Measurements from ENCODE around the gene OPCML.

OPCML gene

GRCh38 chr11:132504501-132505041 is 1027.7 kb downstream of the OPCML start:
- no peak for DNase-seq

GRCh38 chr11:132501356-132501755 is 1030.9 kb downstream of the OPCML start:
- DNase-seq = no peak

GRCh38 chr11:132499661-132500060 is 1032.6 kb downstream of the OPCML start:
- no peak for DNase-seq

- DNase-seq = no peak
These were observed 1036.0 kb downstream of the OPCML start for GRCh38 chr11:132496341-132496740.

- no peak for DNase-seq
These were observed 1038.5 kb downstream of the OPCML start for GRCh38 chr11:132493801-132494200.

GRCh38 chr11:132490978-132491377 is 1041.3 kb downstream of the OPCML start:
- no peak for DNase-seq

- no peak for DNase-seq
These were observed 1046.2 kb downstream of the OPCML start for GRCh38 chr11:132486060-132486459.

- no peak for DNase-seq
These were observed 1057.3 kb downstream of the OPCML start for GRCh38 chr11:132475026-132475425.

GRCh38 chr11:132472411-132473172 is 1059.7 kb downstream of the OPCML start:
- DNase-seq = no peak

- no peak for DNase-seq
These were observed 1060.8 kb downstream of the OPCML start for GRCh38 chr11:132471466-132471865.

GRCh38 chr11:132466983-132467382 is 1065.3 kb downstream of the OPCML start:
- no peak for DNase-seq

- no peak for DNase-seq
These were observed 1067.4 kb downstream of the OPCML start for GRCh38 chr11:132464939-132465338.

- no peak for DNase-seq
These were observed 1068.3 kb downstream of the OPCML start for GRCh38 chr11:132464003-132464342.

GRCh38 chr11:132463295-132464002 is 1068.9 kb downstream of the OPCML start:
- DNase-seq = no peak

- DNase-seq = no peak
These were observed 1072.6 kb downstream of the OPCML start for GRCh38 chr11:132459736-132460135.

GRCh38 chr11:132457445-132457844 is 1074.9 kb downstream of the OPCML start:
- DNase-seq = no peak

- DNase-seq = no peak
These were observed 1075.5 kb downstream of the OPCML start for GRCh38 chr11:132456751-132457328.

- no peak for DNase-seq
These were observed 1077.3 kb downstream of the OPCML start for GRCh38 chr11:132455044-132455443.

- no peak for DNase-seq
These were observed 1078.9 kb downstream of the OPCML start for GRCh38 chr11:132453406-132453805.

- no peak for DNase-seq
These were observed 1079.7 kb downstream of the OPCML start for GRCh38 chr11:132452616-132453015.

GRCh38 chr11:132451942-132452601 is 1080.2 kb downstream of the OPCML start:
- DNase-seq = no peak

- no peak for DNase-seq
These were observed 1081.7 kb downstream of the OPCML start for GRCh38 chr11:132450631-132451030.

GRCh38 chr11:132448334-132448995 is 1083.8 kb downstream of the OPCML start:
- DNase-seq = no peak

All from stimulated activated CD4-positive, alpha-beta T cell treated with anti-CD3 and anti-CD28 coated beads, Interleukin-4, amount 100 ng/mL, for 4 hours (primary cell).